GM19438 (cell line): Measurements from ENCODE around the gene TREML1.
A peak's percentile ranks its signal among the peaks of the same experiment; 100 is the strongest.
"Not testable (repeated sequence)": the region's sequence is repeated elsewhere in the genome, so short reads cannot be mapped to it uniquely, and the experiment has no call there.

Experiments used
- ATAC-seq: cut with Tn5 transposase; IDR thresholded peaks from one replicate; pipeline ENCODE4 v1.9.1; 2021; ENCODE audit warnings: low read depth; ENCODE audit not compliant: unreplicated experiment

Gene TREML1

GRCh38 chr6:41153992-41154625 lies at the start of gene TREML1:
TSS of gene TREML1 (minus strand) at chr6:41154347. CDS start at chr6:41154288, 59 bp downstream.
- no peak for ATAC-seq

GRCh38 chr6:41201764-41202173 lies 47.6 kb upstream of the TREML1 start:
- no peak for ATAC-seq

GRCh38 chr6:41200901-41201763 lies 47.0 kb upstream of the TREML1 start, which contains the start of gene TREML2:
TSS of gene TREML2 (minus strand) at chr6:41201149. CDS start at chr6:41201008, 141 bp downstream.
- ATAC-seq, result no peak

- ATAC-seq, result no peak
These were observed 46.3 kb upstream of the TREML1 start for GRCh38 chr6:41200296-41200900.

- peak; percentile 52 for ATAC-seq
These were observed 45.6 kb upstream of the TREML1 start for GRCh38 chr6:41199552-41200246.

- no peak for ATAC-seq
These were observed 43.1 kb upstream of the TREML1 start for GRCh38 chr6:41197234-41197633.

- no peak for ATAC-seq
These were observed 40.2 kb upstream of the TREML1 start for GRCh38 chr6:41194386-41194785.

- no peak for ATAC-seq
These were observed 39.7 kb upstream of the TREML1 start for GRCh38 chr6:41193884-41194283.

GRCh38 chr6:41193171-41193734 lies 39.1 kb upstream of the TREML1 start:
- ATAC-seq, result no peak

GRCh38 chr6:41191569-41191968 lies 37.4 kb upstream of the TREML1 start:
- no peak for ATAC-seq

- no peak for ATAC-seq
These were observed 36.6 kb upstream of the TREML1 start for GRCh38 chr6:41190791-41191190.

- no peak for ATAC-seq
These were observed 35.8 kb upstream of the TREML1 start for GRCh38 chr6:41189967-41190366.

- ATAC-seq, result not testable (repeated sequence)
These were observed 34.9 kb upstream of the TREML1 start for GRCh38 chr6:41189046-41189445.

- ATAC-seq, result no peak
These were observed 34.1 kb upstream of the TREML1 start for GRCh38 chr6:41187924-41188886.

GRCh38 chr6:41186031-41186562 lies 31.9 kb upstream of the TREML1 start:
- no peak for ATAC-seq

GRCh38 chr6:41184761-41185160 lies 30.6 kb upstream of the TREML1 start:
- ATAC-seq, result no peak

- peak; percentile 77 for ATAC-seq
These were observed 28.2 kb upstream of the TREML1 start for GRCh38 chr6:41182069-41183034.

- ATAC-seq, result no peak
These were observed 27.4 kb upstream of the TREML1 start for GRCh38 chr6:41181566-41181965.
